ENCODE measurements around the gene MSRB1.
"Not testable (repeated sequence)": the region's sequence is repeated elsewhere in the genome, so short reads cannot be mapped to it uniquely, and the experiment has no call there.

MSRB1 gene

DNA sequence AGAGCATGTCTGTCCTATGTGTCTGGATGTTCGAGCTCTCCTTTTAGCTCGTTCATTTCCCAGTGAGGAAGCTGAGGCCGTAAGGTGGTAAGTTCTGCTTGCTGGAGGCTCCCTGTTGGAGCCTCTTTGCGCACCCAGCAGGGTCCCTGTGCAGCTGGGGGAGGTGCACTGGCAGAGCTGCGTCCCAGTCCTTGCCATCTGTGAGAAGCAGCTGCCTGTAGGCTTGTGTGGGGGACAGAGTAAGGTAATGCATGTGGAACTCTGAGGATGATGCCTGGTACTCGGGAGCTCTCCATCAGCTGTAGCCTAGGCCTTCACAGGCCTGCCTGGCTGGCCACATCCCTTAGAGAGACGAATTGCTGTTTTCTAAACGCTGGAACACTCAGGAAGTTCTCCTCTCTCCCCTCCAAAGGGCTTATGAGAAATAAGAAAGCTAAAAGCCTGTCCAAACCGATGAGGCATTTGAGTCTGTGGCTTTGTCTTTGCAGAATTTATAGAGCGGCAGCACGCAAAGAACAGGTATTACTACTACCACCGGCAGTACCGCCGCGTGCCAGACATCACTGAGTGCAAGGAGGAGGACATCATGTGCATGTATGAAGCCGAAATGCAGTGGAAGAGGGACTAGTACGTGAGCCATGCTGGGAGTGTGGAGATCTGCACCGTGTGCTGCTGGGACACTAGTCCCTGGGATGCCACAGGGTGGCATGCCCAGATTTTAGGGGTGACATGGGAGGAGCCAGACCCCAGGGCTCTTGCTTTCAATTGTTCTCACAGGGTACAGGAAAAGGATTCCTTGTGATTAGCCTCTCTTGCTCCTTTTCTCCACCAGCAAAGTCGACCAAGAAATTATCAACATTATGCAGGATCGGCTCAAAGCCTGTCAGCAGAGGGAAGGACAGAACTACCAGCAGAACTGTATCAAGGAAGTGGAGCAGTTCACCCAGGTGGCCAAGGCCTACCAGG, 17.9 kb upstream of the MSRB1 start:
- no peak for DNase-seq

DNA sequence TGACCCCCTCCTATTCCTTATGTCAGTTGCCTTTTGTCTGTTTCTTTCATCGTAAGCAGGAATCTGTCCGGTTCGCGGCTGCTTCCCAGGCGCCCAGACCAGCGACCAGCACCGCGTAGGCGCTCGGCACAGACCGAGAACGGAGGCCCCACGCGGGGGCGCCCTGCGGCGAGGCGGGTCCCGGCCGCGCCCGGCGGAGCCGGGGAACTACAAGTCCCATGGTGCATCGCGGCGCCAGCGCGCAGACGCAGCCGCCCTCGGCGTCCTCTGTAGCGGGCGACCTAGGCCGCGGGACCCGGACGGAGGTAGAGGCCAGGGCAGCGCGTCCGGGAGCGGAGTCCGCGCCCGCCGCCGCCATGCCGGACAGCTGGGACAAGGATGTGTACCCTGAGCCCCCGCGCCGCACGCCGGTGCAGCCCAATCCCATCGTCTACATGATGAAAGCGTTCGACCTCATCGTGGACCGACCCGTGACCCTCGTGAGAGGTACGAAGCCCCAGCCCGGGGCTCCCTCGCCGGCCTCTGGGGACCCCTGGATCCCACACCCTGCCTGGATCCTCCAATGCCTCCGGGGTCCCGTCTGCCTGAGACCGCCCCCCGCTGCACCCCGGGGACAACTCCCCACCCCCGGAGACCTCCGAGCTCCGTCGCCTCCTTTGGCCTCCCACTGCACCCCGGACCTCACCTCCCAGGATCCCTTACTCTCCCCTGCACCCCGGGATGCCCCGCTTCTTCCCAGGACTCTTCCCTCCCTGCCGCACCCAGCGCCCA, 16.5 kb upstream of the MSRB1 start, which contains the start of gene NDUFB10:
Gene NDUFB10 (plus strand): TSS at position 270 of the 771 bp plus-strand sequence. CDS start 87 bp downstream, at position 357.
- DNase-seq, result peak; percentile 82

DNA sequence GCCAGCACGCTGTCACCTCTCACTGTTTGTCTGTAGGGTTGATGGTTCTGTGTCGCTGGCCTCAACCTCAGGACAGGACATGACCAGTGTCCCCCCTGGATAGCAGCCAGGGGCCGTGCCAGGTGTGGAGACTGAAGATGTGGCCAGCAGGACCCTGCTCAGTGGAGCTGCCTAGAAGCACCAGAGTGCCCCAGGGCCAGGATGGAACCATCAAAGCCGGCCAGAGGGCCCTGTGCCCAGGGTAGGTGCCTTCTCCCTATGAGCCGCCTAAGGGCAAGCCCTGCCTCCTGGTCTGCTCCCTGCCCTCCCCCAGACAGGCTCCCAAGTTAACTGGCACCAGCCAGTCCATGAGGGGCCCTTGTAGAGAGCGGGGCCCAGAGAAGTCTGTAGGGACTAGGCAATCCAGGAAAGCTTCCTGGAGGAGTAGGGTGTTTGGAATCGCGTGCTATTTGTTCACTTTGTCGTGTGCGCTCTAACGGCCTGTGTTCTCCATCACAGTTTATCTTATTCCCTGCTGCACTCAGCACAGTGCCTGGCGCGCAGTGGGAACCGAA, 15.8 kb upstream of the MSRB1 start:
- no peak for DNase-seq

DNA sequence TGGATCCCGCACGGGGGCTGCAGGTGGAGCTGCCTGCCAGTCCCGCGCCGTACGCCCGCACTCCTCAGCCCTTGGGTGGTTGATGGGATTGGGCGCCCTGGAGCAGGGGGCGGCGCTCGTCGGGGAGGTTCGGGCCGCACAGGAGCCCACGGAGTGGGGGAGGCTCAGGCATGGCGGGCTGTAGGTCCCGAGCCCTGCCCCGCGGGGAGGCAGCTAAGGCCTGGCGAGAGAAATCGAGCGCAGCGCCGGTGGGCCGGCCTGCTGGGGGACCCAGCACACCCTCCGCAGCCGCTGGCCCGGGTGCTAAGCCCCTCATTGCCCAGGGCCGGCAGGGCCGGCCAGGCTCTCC, 15.1 kb upstream of the MSRB1 start:
- not testable (repeated sequence) for DNase-seq

DNA sequence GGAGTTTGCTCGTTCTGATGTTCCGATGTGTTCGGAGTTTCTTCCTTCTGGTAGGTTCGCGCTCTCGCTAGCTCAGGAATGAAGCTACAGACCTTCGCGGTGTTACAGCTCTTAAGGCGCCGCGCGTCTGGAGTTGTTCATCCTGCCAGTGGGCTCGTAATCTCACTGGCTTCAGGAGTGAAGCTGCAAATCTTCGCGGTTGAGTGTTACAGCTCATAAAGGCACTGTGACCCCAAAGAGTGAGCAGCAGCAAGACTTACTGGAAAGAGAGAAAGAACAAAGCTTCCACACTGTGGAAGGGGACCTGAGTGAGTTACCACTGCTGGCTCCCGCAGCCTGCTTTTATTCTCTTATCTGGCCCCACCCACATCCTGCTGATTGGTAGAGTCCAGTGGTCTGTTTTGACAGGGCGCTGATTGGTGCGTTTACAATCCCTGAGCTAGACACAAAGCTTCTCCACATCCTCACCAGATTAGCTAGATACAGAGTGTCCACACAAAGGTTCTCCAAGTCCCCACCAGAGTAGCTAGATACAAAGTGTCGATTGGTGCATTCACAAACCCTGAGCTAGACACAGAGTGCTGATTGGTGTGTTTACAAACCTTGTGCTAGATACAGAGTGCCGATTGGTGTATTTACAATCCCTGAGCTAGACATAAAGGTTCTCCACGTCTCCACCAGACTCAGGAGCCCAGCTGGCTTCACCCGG, 14.6 kb upstream of the MSRB1 start:
- not testable (repeated sequence) for DNase-seq

DNA sequence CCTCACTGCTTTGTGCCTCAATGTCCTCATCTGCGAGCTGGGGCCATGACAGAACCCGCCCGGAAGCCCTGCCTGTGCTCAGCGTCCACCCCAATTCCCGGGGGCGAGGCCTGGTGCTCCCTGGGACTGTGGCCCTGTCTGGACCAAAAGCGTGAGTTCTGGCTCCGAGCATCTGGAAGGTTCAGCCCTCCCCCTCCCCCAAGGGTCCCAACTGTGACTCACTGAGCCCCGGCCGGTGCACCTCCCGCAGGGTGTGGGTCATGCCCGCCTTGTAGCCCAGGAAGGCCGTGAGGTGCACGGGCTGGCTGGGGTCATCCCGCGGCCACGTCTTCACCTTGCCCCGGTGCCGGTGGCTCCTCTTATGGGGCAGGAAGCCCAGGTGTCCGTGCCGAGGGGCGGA, 10.7 kb upstream of the MSRB1 start:
- DNase-seq, result no peak

DNA sequence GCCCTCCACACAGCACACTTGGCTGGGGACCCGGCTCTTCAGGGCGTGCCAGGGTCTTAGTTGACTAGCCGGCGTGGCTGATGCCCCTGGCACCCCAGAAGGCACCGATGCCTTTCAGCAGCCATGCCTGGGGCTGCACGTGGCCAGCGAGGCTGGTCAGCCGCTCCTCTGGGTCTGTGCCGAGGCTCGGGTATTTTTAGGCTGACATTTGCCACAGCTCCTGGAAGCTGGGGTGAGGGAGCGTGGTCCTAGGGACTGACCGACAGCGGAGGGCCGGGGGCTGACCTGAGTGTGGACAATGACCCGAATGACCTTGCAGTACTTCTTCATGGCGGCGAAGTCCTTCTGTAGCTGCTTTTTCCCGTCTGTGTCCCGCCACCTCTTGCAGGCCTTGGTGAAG, 7.6 kb upstream of the MSRB1 start:
- no peak for DNase-seq

DNA sequence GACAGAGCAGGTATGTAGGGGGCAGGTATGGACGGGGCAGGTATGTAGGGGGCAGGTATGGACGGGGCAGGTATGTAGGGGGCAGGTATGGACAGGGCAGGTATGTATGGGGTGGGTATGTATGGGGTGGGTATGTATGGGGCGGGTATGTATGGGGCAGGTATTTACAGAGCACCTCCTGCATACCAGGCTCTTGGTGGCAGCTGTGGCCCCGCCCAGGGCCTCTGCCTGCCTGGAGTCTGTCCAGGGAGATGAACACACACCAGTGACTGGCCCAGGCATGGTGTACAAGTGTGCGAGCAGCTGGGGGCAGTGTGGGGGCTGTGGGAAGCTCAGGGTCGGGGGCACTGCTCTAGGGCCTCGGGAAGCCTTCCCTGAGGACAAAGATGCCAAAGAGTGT, 7.0 kb upstream of the MSRB1 start:
- DNase-seq, result no peak

DNA sequence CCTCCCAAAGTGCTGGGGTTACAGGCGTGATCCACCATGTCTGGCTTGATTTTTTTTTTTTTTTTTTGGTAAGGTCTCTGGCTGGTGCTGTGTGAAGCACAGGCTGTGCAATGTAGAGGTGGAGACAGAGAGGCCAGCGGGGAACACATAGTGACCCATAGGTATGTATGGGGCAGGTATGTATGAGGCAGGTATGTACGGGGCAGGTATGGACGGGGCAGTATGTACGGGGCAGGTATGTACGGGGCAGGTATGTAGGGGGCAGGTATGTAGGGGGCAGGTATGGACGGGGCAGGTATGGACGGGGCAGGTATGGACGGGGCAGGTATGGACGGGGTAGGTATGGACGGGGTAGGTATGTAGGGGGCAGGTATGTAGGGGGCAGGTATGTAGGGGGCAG, 6.5 kb upstream of the MSRB1 start:
- DNase-seq, result no peak

DNA sequence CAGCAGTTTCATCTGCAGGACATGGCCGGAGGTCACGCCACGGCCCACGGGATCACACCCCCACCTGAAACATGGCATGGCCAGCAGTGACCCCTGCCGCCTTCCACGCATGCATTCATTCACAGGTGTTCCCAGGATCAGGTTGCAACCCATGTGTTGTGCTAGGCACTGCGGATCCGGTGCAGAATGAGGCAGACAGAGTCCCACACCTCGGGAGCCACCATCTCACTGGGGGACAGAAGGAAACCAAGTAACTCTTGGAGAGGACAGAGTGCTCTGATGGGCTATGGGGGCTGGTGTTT, 4.3 kb upstream of the MSRB1 start:
- DNase-seq, result no peak

DNA sequence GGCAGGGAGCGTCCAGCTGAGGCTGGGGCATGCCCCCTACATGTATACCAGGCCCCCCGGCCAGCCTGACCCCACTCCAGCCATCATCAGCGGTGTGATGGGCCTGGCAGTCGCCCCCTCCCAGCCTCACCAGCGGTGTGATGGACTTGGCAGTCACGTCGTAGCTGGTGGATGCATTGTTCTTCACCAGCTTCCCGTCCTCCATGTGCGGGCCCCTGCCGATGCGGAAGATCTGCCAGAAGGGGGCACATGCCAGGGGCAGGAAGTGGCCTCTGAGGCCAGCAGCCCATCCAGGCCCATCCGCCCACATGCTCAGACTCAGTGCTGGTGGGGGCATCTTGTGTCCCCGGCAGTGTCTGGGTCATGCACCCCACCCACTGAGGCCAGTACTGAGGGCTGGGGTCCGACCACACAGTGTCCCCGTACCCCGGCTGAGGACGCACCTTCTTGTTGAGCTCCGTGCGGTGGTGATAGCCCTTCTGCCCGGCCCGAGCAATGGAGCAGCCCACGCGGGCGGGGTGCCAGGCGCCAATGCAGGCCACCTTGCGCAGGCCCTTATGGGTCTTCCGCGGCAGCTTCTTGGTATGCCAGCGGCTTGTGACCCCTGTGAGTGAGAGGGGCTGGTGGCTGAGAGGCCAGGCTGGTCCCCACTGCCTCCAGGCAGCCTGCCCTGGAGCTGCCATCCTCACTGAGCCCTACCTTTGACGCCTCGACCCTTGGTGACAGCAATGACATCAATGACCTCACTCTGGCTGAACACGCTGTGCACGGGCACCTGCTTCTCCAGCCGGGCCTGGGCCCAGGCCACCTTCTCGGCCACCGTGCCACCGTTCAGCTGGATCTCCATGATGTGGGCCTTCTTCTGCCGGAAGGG, 3.7 kb upstream of the MSRB1 start:
- DNase-seq, result no peak

DNA sequence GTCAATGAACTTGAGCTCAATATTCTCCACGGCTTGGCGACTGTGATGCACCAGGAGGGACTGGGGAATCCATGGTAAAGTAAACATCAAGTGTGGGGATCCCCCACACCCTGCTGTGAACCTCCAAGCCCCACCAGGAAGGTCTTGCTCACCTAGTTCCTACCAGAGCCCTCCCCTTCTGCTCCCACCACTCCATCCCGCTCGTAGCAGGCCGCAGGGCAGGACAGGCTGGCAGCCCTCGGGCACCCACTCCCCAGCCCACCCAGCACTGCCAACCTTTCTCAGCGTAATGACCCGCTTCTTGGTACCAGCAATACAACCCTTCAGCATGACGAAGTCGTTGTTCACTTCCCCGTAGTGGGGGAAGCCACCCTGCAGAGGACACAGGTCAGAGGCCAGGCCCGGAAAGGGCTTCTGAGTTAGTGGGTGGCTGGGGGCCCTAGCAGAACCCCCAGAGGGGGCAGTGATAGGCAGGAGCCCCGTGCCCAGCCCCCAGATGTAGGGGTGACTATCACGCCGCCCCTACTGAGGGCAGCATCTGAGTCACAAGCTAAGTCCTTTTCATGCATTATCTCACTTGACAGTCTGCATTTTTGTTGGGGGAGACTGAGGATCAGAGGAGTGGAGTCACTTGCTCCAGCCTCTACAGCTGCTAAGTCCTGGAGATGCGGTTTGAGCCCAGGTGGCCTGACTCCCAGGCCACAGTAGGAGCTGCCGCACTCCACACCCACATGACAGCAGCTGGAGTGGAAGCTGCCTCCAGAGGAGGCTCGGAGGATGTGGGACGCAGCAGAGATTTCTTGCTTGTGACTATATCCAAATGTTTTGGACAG, 2.8 kb upstream of the MSRB1 start:
- DNase-seq, result no peak

DNA sequence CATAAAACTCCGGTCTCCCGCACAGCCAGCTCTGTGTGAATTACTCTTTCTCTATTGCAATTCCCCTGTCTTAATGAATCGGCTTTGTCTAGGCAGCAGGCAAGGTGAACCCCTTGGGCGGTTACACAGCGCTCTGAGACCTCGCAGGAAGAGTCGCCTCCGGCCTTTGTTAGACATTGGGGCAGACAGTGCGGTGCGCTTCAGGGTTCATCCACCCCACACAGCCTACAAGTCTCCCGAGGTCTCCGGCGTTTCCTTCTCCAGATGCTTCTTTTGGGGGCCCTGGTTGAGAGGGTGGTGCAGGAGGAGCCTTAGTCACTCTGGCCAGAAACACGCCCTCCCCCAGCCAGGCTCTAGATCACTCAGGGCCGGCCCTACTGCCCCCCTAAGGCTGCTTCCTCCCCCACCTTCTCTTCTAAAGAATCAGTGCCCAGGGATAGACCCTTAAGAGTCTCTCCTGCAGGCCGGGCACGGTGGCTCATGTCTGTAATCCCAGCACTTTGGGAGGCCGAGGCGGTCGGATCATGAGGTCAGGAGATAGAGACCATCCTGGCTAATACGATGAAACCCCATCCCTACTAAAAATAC, 1.7 kb upstream of the MSRB1 start:
- no peak for DNase-seq

DNA sequence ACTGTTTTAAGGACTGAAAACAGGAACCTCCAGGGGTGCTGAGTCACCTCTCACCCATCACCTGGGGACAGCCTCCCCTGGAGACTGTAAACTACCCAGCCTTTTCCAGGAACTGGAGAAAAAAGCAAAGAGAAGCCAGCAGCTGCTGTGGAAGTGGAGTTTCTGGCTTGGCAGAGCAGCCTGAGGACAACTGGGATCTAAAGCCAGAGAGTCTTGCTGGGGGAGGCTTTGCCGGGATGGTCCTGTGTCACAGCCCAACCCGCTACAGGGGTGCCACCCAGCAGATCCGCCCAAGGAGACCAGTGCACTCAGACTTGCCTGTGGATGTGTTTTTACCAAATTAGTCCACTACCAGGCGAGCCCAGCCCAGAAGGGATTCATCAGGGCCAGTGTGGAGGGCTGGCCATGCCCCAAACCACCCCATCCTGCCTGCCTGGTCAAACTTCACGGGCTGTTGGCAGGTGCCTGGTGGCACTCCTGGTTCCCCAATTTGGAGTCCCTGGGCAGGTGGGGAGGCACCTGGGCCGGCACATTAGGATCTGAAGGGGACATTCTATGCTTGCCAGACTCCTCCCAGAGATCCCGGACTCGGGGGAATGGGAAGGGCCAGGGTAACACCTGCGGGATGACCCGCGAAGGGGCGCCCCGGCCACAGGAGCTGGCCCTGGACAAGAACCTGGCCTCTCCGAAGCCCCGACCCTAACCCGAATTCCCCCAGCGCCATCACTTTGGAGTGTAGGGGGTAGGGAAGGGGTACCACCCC, 771 bp downstream of the MSRB1 start:
- no peak for DNase-seq

DNA sequence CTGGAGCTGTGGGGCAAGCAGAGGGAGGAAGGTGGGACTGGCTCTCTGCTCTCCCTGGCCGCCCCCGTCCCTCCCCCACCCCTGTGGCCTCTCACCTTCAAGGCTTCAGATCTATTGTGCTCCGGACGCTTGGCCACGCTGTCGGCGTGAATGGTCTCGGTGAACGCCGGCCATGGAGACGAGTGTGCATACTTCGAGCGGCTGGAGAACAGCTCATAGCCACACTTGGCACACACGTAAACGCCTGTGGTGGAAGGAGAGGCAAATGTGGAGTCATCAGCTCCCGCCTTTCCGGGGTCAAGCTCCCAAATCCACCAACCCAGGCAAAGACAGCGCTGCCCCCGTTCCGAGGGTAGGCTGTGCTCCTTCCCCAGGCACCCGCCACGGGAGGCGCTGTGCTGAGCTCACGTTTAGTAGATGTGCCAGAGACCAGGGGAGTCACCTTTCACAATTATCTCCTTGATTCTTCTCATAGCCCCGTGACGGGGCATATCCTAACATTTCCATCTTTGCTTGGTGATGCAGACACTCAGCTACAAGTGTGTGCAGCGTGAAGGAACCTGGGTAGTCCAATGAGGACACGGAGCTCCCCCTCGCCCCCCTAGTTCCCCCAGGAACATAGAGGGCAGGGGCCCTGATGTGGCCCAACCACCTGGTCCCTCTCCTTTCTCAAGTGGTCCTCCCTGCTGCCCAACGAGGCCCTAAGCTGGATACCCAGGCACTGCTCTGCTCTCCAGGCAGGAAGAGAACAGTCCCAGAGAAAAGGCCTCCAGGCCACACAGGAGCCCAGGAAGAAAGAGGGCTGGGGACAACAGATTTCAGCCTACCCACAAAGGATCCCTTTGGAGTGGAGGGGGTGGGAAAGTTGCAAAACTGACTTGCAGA, 1.6 kb downstream of the MSRB1 start:
- DNase-seq, result no peak

DNA sequence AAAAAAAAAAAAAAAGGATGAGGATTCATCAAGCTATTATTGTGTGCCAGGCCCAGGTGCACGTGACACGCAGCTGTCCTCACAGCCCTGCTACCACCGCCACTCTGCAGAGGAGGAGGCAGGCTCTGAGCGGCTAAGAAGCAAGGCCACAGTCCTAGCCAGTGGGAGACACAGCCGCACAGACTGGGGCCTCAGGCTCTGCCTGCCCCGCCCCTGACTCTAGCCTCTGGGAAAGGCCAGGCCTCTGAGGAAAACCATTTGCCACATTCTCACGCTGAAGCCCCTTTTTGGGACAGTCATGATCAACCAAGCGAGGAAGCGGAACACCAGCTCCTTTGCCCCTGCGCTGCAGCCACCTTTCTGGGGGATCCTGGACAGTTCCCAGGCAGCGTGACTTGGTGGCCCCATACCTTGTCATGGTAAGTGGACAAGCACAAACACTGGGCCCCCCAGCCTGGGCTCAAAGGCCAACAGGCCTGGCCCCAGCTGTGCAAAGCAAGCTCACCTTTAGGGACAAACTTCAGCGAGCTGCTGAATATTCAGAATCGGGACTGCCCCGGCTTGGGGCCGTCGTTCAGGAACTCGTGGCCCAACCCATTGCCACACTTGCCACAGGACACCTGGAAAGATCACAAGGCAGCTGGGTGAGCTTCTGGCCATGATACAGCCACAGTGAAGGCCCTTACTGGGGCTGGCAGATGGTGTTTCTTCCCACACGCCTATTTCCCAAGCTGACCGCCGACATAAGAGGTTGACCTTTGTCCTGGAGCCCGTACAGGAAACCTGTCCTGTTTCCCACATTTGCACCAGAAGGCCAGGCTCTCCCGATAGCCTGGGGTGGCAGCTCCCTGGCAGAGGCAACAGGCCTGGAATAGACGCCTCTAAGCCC, 2.5 kb downstream of the MSRB1 start:
- DNase-seq, result no peak

DNA sequence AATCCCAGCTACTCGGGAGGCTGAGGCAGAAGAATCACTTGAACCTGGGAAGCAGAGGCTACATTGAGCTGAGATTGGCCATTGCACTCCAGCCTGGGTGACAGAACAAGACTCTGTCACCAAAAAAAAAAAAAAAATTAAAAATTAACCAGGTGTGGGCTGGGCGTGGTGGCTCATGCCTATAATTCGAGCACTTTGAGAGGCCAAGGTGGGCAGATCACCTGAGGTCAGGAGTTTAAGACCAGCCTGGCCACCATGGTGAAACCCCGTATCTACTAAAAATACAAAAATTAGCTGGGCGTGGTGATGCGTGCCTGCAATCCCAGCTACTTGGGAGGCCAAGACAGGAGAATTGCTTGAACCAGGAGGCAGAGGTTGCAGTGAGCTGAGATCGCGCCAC, 3.2 kb downstream of the MSRB1 start:
- not testable (repeated sequence) for DNase-seq

DNA sequence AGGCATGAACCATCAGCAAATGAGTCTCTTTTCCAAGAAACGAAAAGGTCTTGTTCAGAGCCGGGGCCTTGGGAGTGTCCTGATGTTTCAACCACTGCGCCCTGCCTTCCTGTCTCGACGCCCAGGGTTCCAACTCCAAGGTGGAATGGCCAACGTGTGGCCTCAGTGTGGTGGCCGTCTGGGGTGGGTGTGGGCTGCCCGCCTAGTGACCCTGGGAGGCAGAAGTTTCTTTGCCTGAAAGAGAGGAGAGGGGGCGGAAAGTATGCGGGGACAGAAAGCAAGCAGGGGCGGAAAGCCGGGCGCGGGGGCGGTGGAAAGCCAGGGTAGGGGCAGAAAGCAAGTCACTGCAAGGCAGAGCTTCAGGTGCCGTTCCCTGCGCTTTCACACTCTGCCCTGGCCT, 4.1 kb downstream of the MSRB1 start:
- DNase-seq, result no peak
